ENCODE results near the gene ZNF662.

DNA sequence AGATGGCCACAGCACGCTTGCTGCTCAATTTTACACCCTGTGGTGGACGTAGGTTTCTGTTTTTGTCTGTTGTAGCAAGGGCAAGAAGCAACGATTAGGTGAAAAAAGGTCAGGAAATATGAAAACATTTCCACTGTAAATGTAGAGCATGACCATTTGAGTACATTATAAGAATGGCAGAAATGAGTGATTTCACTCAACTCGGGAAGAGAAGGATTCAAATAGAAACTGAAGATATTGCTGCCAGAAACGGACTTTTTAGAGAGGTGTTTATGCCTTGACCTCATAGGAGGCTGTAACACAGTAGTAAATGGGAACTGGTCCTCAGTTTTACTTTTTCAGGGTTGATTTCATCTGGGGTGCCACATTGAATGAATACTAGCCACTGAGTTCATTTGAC is 40.1 kb downstream of the ZNF662 start:
- TF ChIP-seq POLR2A (IDR thresholded peaks at IDR 0.05), result no peak
- TF ChIP-seq, protein P1, sequence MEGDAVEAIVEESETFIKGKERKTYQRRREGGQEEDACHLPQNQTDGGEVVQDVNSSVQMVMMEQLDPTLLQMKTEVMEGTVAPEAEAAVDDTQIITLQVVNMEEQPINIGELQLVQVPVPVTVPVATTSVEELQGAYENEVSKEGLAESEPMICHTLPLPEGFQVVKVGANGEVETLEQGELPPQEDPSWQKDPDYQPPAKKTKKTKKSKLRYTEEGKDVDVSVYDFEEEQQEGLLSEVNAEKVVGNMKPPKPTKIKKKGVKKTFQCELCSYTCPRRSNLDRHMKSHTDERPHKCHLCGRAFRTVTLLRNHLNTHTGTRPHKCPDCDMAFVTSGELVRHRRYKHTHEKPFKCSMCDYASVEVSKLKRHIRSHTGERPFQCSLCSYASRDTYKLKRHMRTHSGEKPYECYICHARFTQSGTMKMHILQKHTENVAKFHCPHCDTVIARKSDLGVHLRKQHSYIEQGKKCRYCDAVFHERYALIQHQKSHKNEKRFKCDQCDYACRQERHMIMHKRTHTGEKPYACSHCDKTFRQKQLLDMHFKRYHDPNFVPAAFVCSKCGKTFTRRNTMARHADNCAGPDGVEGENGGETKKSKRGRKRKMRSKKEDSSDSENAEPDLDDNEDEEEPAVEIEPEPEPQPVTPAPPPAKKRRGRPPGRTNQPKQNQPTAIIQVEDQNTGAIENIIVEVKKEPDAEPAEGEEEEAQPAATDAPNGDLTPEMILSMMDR (IDR thresholded peaks at IDR 0.05), result no peak

Measured in uterus (tissue), 2 donors.